ENCODE measurements around the gene CHAT. TPM values are rescaled to one million over a fixed set of nuclear protein-coding genes. Genes with fewer than 3 reads are reported as not detected.

CHAT gene
- total and polyA plus RNA-seq, 2 donors (not counting 3 experiments of a cell fraction or from before 2014, with no cell fraction given) = not detected

- no peak overlapping the region for H3K4me3 ChIP-seq (replicated peaks in 1 of 3; ENCODE audit: insufficient read depth in 1 of 3, low read depth in 1 of 3, low read length in 3 of 3)
- H4K20me1 ChIP-seq (replicated peaks; ENCODE audit: control insufficient read depth, extremely low read depth, insufficient read depth, low read length) = no peaks in the 10 kb centered on the region
- no peaks in the 10 kb centered on the region for H3K36me3 ChIP-seq (ENCODE audit: control insufficient read depth in 2 of 2, extremely low read depth in 1 of 2, insufficient read depth in 2 of 2, low read length in 2 of 2)
- CTCF ChIA-PET = no interaction called here
- no peak overlapping the region for H2AFZ ChIP-seq (ENCODE audit: low read depth, low read length)
- no peak overlapping the region for H3K9ac ChIP-seq (replicated peaks; ENCODE audit: extremely low read depth, insufficient read depth, low read length)
- no TSS peak for BruUV-seq (replicated peaks)
- H3K4me1 ChIP-seq (ENCODE audit: control insufficient read depth, extremely low read depth, insufficient read depth, low read length) = no peaks in the 10 kb centered on the region
- DNase-seq (ENCODE audit: low read depth, low spot score) (no peak), FAIRE-seq (no peak)
- POLR2A ChIA-PET = no interaction called here
- no peaks in the 10 kb centered on the region for H3K79me2 ChIP-seq (ENCODE audit: control insufficient read depth, insufficient read depth, low read length)
- H3K4me2 ChIP-seq (ENCODE audit: insufficient read depth, low read length) = no peak overlapping the region
- intact Hi-C loops (cut with micrococcal nuclease) (no loop called here), dilution Hi-C loops (cut with MboI; ENCODE audit: extremely low pct_ligation_motif_present, low sequenced_read_pairs) (no loop called here)
- TF ChIP-seq MYC (IDR thresholded peaks at IDR 0.05; ENCODE audit: low read depth, low read length) (no peak), POLR2A (IDR thresholded peaks at IDR 0.05; ENCODE audit: low read depth, low read length) (no peak), GATA2 (IDR thresholded peaks at IDR 0.05; ENCODE audit: insufficient read depth, insufficient read length, low read depth, low read length) (no peak), CTCF (IDR thresholded peaks at IDR 0.05; ENCODE audit: extremely low read depth in 1 of 2, insufficient read depth in 1 of 2, low read depth in 1 of 2, low read length in 2 of 2) (no peak)
- H3K27ac ChIP-seq (ENCODE audit: insufficient read depth, low read depth, low read length) = no peak overlapping the region
- no peaks in the 10 kb centered on the region for H3K9me1 ChIP-seq (replicated peaks; ENCODE audit: control insufficient read depth, extremely low read depth, insufficient read depth, low read length)
- peaks cover 0 to 2% of the 10 kb centered on the region in 2 experiments for H3K27me3 ChIP-seq (ENCODE audit: control insufficient read depth in 2 of 2, insufficient read depth in 2 of 2, low read length in 2 of 2)
- H3K9me3 ChIP-seq (replicated peaks; ENCODE audit: control insufficient read depth, insufficient read depth, low read length) = no peaks in the 10 kb centered on the region
Observed at GRCh38 chr10:49652421-49653272, 38.8 kb downstream of the CHAT start.
